ENCODE data around the gene ZNF609. TPM values are rescaled to one million over a fixed set of nuclear protein-coding genes. Genes with fewer than 3 reads are reported as not detected.
"Not testable (repeated sequence)": the region's sequence is repeated elsewhere in the genome, so short reads cannot be mapped to it uniquely, and the experiment has no call there.

Gene ZNF609
- polyA plus RNA-seq, 3 donors: 33.6 to 36.4 (median 34.3) TPM

DNA sequence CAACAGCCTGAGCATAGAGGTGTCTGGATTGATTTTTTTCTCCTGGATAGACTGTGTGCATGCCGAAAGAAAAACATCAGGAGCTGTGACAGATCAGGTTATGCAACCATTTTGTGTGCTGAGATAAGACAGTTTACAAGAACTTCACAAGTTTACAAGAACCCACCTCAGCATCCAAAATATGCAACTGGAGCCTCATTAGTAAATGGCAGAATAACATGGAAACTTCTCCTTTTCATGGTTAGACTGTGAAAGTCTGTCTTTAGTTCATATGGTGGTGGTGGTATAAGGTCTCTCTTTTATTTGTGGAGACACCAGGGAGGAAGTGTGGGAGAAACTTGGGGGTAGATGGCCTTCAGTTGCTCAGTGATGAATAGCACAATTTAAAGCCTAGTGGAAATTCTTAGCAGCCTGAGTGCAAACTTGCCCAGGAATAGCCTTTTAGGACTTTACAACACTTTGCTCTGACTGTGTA is 3.7 kb upstream of the ZNF609 start:
- no peak for DNase-seq (ENCODE audit: low read depth in 3 of 3, low spot score in 2 of 3)

DNA sequence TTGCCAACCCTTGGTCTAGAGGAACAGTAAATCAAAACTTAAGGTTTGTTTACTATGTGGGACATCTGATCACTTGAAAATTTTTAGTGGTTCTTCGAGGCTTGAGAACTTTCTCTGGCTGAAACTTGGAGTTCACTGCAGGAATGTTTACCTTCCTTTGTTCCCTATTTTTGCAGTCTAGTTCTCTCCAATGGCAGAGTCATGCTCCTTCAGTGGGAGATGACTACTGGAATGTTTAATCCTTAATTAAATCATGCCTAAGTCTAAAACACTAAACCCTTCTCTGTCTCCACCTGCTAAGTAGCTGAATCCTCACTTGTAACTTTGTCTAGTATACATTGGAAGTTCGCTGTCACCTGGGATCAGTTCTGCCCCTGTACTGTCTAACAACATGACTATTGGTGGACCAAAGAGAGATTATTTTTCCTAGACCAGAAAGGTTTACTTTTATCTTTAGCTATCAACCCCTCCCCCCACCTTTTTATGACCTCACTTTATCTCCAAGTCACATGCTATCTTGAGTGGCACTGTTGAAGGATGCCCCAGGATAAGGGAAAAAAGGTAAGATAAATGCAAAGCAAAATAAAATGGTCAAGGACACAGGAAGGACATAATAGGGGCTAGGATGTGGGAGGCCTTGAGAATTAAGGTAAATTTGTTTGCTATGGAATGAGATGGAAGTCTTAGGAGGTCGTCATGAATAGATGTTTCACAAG is 1.2 kb upstream of the ZNF609 start:
- DNase-seq (ENCODE audit: low read depth in 3 of 3, low spot score in 2 of 3): no peak

DNA sequence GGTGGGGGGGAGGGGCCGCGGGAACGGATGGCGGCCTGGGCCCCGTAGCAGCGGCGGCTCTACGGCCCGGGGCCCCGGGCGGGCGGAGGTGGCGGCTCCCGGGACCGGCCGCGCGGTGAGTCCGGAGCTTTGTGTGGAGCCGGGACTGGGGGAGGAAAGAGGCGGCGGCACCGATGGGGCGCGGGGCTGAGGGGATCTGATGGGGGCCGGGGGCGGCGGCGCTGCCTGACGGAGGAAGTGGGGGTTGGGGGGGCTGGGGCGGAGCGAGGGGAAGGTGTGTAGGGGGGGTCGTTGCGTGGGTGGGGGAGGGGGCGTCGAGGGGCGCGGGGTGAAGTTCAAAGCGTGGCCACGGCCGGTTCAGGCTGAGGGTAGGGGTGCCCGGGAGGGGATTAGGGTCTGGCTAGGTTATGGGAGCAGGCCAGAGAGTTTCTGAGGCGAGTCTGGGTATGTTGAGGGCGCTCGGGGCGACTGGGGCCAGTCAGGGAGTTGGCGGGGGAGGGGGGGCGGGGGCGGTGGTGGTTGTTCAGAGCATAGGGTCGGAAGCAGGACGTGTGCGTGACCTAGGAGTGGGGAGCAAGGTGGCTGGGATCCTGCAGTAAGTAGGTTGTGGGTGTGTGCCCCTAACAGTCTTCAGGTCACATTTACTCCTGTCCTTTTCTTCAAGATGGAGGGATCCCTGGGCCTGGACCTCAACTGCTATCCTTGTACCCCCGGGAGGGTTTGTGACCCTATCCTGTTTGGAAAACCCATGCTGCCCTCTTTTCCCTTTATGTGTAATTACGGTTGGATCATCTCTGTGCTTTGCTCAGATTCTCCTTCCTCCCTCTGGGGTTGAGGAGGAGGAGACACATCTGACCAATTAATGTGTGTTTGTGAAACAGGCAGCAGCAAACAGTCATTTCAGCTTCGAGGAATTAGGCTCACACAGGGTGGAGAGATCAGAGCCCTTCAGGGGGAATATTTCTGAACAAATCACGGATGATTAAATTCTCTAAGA is 644 bp downstream of the ZNF609 start:
- peak in 2 of 3 donors; percentile 60 to 62 for DNase-seq (ENCODE audit: low read depth in 3 of 3, low spot score in 2 of 3)

DNA sequence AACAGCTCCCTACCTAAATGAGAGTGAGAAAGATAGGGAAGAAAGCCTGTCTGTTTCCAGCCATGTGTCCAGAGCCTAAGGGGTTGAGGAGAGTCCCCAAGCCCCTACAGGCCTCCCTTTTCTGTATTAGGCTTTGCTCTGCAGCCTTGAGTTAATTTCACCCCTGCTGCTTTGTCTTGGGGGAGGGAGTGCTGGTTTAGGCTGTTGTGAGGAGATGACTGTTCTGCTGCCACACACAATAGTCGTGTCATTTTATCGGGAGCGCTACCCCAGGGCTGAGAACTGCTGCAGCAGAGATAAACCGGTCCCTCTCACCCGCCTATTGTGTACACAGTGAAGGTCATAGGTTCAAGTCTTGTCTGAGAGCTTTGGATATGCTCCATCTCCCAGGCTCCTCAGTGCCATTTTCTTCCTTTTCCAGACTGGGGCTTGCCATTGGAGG is 1.4 kb downstream of the ZNF609 start:
- DNase-seq (ENCODE audit: low read depth in 3 of 3, low spot score in 2 of 3): no peak

DNA sequence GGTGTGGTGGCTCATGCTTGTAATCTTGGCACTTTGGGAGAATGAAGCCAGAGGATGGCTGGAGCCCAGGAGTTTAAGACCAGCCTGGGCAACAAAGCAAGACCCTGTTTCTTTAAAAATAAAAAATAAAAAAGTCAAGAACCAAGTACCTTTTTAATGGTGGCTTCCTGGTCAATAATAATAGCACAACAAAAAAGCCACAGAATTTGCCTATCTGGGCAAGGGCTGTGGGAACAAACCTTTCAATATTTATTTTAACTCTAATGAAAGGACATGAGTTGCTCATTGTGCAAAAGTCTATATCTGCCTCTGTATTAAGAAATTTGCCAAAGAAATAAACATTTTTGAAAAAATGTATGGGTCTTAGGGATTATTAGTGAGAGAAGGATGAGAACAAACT is 2.1 kb downstream of the ZNF609 start:
- DNase-seq (ENCODE audit: low read depth in 3 of 3, low spot score in 2 of 3): no peak

DNA sequence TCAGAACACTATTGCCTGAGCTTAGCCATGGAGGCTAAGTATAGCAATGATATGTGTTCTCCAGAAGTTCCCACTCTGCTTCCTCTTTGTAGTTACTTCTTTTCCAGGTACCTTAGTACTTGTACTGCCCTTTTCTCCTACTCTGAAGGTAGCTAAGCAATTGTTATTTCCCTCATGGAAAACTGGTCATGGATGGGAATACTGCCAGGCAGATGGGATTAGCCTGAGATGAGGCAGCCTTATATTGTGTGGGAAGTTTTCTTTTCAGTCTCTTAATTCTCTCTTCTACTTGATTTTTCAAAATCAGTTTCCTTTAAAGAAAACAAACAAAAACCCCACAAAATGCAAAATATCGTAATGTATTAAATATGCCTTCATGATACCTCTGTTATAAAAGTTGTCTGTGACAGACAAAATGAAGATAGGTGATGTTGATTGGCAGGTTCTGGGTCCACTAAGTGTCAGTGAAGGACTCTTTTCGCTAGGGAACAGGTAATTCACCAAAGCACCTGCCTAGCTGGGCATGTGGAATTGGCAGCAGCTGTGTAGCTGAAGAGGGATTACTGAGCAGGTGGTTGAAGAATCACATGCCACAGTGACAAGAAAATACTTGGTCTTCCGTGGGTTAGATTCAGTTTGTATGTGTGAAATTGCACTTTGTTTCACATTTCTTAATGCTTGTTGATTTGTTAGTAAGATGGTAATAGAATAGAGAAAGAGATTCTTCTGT is 4.1 kb downstream of the ZNF609 start:
- no peak for DNase-seq (ENCODE audit: low read depth in 3 of 3, low spot score in 2 of 3)

DNA sequence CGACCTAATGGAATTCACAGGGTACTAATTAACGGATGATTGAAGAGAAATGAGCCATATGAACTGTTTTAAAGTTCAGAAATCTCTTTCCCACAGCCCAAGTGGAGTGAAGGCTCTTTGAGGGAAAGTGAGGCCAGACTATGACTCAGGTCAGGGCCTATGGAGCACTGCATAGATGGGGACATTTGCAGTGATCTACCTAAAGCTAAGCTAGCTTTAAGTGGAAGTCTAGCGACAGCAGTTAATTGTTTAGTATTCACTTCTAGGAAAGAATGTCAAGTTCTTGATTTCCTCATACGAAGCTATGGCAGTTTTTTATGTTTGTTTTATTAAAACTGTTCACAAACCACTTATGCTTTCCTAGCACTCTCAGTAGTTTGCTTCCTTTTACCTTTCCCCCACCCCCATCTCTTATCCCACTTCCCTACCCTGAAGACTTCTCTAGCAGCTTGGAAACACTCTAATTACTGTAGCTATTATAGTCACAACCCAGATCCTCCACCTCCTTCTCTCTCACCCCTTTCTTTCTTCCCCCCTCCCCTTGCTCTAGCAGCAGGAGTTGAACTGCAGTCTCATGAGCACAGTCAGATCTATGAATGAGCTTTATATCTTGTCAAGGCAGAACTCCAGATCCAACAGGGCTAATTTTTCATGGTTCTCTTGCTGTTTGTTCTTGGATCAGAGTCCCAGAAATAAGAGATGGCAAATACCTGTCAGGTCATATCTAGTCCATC is 6.2 kb downstream of the ZNF609 start:
- no peak for DNase-seq (ENCODE audit: low read depth in 3 of 3, low spot score in 2 of 3)

DNA sequence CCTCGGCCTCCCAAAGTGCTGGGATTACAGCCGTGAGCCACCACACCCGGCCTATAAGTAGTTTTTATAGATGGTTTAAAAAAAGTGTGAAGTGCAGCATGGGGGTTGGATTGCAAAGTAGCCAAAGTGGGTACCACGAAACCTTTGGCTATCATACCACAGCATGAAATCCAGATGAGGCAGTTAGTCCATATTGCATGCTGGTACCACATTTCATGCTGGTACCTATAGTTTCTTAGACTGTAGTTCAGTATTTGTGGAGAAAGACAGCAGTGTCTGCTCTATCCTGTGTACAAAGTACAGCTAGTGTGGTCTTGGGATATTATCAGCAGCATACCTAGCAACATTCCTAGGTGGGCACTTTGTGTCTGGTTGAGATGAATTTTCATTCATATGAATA is 11.8 kb downstream of the ZNF609 start:
- DNase-seq (ENCODE audit: low read depth in 3 of 3, low spot score in 2 of 3): no peak

DNA sequence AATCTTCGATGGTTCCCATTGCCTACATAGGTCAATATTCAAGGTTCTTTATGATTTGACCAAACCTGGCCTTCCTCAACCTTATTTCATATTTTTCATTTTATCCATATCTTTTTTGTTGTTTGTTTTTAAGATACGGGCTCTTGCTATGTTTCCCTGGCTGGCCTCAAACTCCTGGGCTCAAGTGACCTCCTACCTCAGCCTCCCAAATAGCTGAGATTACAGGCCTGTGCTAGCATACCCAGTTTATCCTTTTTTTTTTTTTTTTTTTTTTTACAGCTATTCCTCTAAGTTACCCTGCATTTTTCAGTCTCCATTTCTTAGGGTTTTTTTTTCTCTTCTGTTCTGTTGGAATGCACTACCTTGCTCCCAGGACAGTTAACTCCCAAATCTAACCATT is 14.5 kb downstream of the ZNF609 start:
- no peak for DNase-seq (ENCODE audit: low read depth in 3 of 3, low spot score in 2 of 3)

DNA sequence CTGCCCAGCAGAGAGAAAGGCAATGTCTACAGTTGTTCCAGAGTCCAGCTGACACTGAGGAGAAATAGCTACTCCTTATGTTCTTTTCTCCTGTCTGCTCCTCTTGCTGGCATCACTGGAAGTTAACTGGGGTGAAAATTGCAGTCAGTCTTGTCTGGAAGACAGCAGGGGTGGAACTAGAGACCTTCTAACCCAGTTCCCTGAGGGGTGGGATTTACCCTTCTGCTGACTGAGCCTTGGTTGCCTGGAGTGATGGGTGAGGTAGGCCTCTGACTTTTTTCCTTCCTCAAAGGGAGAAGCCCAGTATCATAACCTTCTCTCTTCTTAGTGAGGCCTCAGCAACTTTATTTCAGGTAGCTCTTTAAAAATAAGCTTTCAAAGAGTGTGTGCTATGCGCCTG is 16.2 kb downstream of the ZNF609 start:
- no peak for DNase-seq (ENCODE audit: low read depth in 3 of 3, low spot score in 2 of 3)

DNA sequence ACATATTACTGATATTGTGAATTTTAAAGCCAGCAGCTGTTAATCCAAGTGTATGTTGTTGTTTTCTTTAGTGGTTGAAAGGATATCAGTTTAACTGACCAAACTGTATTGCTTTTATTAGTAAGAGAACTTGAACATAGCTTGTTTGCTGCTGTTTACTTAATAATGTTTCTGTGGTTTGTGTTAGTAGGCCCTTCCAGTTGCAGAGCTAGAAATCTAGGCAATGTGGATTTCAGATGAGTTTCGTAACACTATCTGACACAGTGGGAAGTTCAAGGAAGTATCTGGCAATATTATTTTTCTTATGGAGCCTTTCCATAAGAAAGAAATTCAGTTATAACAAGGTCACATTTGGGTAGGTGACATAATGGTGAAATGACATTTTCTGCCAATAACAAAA is 18.5 kb downstream of the ZNF609 start:
- no peak for DNase-seq (ENCODE audit: low read depth in 3 of 3, low spot score in 2 of 3)

DNA sequence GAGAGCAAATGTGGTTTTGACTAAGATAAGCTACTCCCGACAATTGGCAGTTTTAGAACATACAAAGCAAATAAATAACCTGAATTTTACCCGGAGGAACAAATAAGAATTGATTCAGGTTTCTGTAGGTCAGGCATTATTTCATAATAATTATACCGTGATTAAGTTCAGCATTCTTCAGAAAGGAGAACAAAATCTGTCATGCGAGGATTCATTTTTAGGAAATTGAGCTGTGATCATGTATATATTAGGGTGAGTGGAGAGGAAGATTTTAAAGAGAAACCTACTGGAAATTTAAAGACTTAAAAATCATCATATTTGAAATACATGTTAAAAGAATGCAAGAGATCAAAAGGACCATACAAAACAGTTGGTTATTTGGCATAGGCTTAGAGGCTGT is 20.5 kb downstream of the ZNF609 start:
- DNase-seq (ENCODE audit: low read depth in 3 of 3, low spot score in 2 of 3): no peak

DNA sequence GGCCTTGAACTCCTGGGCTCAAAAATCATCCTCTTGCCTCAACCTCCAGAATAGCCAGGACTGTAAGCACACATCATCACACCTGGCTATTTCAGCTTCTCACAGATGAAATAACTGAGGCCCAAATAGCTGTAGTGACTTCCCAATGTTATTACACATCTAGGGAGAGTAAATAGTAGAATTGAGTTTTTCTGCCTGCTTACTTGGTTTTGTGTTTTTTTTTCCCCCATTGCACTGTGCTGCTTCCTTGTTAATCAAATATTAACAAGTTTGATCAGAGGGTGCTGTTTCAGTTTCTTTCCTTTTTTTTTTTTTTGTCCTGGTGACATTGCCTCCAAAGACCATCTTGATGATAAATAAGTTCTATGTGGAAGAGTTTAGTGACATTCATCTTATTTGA is 23.4 kb downstream of the ZNF609 start:
- no peak for DNase-seq (ENCODE audit: low read depth in 3 of 3, low spot score in 2 of 3)

DNA sequence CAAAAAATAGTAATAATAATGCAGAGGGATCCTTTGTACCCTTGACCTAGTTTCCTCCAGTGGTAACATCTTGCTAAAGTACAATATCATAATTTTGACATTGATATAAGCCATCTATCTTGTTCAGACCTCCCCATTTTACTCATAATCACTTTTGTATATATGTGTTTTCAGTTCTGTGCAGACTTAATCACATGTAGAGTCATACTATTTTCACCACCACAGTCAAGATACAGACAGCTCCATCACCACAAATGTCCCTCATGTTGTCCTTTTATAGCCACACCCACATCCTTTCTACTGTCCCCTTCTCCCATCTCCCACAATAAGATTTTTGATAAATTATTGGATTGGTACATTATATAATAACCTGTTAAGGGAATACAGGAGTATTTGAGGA is 25.4 kb downstream of the ZNF609 start:
- no peak for DNase-seq (ENCODE audit: low read depth in 3 of 3, low spot score in 2 of 3)

DNA sequence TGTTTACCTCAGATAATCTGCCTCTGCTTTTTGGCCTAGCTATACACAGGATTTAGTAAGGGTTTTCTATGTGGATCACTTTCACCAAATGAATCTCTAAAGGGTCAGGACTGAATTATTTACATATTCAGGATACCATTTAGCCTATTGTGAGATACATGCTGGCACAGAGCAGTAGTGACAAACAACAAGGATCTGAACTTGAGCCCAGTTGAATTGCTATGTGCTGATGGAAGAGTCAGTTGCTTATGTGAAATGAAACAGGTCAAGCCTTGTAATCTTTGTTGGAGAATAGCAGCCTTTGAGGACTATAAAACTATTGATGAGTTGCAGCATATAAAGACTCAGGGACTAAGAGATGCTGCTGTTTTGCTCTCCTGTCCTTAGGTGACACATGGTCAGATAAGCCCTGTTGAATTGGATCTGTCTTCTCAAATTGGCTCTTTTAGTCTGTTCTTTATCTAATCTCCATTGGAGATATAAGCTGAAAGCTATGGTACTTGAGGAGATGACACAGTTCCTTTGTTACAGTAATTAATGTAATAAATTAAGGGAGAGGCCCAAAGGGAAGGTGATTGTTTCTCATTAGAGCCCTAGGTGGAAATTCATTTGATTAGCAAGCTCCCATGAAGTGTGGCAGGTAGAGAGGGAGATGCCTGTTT is 30.4 kb downstream of the ZNF609 start:
- DNase-seq (ENCODE audit: low read depth in 3 of 3, low spot score in 2 of 3): no peak

DNA sequence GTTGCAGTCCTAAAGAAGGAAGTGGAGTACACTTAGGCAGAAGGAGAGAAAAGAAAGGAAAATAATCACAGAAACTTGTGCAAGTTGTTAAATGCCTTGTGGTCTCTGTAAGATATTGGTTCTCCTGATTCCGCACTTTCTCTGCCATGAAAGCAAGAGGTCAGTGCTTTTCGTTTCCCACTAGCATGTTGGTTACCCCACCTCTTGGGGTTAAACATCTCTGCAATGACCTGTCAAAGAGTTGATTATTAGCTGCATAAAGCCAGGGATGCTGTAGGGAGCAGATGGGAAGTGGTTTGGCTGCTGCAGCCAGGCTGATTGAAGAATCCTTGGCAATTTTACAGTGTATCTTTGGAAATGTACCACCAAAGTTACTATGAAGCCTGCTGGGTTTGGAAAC is 33.3 kb downstream of the ZNF609 start:
- DNase-seq (ENCODE audit: low read depth in 3 of 3, low spot score in 2 of 3): no peak

DNA sequence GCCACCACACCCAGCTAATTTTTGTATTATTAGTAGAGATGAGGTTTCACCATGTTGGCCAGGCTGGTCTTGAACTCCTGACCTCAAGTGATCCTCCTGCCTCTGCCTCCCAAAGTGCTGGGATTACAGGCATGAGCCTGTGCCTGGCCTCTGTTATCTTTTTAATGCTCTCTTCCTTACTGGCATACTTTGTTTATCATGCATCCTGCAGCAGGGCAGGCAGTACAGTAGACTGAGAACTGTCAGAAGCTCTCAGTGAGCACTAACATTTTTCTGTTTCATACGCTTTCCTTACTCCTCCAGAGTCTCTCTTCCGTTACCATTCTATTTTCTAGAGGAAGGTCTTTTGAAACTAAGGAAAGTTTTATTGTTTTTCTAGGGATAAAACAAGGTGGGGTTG is 35.6 kb downstream of the ZNF609 start:
- not testable (repeated sequence) for DNase-seq (ENCODE audit: low read depth in 3 of 3, low spot score in 2 of 3)

DNA sequence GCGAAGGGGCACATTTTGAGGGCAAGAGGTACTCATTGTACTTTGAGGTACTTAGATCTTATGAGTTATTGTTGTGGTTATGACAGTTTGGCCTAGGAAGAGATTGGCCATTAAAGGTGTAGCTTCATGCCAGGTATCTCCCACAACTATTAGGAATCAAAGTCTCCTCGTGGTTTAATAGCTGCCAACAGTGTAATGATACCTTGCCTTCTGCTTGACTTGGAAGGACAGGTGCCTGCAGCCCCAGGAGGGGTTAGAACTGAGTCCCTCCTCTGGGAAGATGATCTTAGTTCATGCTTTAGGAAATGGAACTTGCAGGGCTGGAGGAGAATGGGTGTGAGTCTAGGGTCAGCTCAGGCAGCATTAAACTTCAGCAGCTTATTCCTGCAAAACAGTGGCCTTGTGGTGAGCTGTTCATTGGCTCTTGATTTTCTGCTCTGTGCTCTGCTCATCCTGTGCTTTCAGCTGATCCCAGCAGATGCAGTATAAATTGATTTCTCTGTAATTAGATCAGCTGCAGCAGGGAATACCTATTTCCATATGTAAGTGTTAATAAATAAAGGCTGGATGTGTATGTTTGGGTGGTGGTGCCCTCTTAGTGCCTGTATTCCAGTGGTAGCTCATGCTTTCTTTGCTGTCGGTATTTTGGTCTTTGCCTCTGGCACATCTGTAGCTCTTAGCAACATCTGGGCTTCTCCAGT is 40.5 kb downstream of the ZNF609 start:
- DNase-seq (ENCODE audit: low read depth in 3 of 3, low spot score in 2 of 3): no peak

DNA sequence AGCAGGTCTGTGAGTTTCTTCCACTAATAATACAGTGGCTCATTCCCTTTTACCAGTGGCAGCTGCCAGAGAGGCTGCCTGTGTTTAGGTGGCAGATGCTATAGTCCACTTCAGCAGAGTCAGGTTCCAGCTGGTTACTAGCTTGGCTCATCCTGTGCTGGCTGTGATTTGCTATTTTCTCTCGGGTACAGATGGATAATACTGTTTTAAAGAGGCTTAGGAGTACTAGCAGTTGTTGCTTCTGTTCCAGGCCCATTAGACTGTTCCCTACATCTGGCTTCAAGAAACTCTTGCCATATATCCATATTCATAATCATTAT is 41.0 kb downstream of the ZNF609 start:
- no peak for DNase-seq (ENCODE audit: low read depth in 3 of 3, low spot score in 2 of 3)
